HG03025 (cell line): Measurements from ENCODE around the gene PRIMA1.

Experiments
- ATAC-seq: cut with Tn5 transposase; IDR thresholded peaks from one replicate; pipeline ENCODE4 v1.9.1; 2021; ENCODE audit warnings: mild to moderate bottlenecking, moderate library complexity; ENCODE audit not compliant: unreplicated experiment, low FRiP score

PRIMA1 gene

GRCh38 chr14:93734086-93734822 is 54.0 kb downstream of the PRIMA1 start:
- no peak for ATAC-seq

DNA sequence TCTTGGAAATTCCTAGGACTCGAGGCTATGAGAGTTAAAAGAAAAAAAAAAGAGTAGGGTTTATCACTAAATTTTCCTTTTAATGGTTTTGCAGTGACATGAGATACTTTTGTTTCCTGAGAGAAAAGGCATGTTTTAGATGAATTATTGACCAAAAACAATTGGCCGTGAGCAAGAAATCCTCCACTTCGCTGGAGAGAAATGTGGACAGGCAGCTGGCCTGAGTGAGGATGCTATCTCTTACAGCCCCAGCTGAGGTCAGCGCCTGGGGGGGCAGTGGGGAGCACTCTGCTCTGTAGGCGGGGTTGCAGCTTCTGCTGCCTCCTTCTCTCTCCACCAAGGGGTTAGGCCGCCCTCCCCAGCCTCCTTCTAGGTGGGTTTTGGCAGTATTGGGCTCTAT is 54.7 kb downstream of the PRIMA1 start:
- no peak for ATAC-seq

DNA sequence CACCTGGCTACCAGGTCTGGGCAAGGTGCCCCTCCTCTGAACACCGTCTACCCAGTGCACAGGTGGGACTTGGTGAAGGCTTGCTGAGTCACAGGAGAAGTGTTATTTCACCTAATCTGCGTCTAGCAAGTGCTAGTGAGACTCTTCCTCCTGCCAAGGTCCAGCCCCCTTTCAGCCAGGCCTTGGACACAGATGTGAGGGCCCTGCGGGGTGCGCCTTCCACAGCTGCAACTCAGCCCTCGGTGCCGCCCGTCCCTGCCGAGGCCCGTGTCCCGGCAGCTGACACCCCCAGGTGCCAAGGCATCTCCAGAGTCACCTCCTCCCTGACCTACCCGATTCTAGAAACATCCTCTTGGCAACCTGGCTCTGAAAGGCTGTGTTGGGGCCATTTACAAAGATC is 55.1 kb downstream of the PRIMA1 start:
- ATAC-seq, result no peak

DNA sequence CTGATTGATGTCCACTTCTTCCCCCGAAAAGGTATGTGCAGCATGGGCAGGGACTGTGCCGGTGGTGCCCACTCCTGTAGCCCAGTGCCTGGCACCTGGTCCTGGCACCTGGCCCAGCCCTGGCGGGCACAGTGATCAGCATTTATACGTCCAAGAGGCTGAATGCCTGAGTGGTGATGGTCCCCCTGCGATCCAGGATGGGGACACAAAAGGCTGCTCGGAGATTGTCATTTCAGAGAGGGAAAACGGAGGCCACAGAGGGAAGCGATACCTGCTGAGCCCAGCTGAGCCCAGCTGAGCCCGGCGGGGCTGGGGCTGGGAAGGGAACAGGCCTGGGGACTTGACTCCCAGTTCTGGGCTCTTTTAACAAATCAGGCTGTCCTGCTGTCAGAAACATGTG is 55.8 kb downstream of the PRIMA1 start:
- ATAC-seq, result no peak

DNA sequence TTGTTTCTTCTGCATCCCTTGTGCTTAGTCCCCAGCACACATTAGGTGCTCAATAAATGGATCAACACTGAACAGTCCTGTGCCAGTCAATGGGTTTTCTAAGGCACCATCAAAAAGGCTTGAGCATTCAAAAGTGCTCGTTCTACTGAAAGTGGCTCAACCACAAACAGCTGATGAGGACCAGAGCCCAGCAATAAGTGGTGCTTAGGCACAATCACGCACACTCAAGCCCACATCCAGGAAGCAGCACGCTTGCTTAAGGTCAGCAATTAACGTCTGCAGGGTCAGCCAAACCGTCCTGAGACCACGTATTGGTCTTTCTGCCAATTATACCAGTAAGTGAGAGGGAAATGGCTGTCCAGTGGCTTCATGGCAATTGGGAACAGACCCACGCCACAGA is 56.5 kb downstream of the PRIMA1 start:
- no peak for ATAC-seq

GRCh38 chr14:93729993-93730392 is 58.3 kb downstream of the PRIMA1 start:
- no peak for ATAC-seq

DNA sequence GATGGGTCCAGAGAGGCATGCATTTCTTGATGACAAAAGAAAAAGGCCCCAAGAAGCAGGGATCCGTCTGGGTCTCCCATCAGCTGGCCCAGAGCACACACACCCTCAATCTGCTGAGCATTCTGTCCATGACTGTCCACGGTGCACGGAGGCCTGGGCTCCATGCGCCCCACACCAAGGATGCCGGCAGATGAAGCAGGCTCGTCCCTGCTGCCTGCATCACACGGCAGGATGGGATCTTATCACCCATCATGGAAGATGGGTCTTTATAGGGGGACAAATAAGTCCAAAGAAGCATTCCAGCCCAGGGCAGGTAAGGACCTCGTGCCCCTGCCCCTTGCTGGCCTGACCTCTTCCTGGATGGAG is 59.7 kb downstream of the PRIMA1 start:
- ATAC-seq, result no peak

GRCh38 chr14:93727917-93728650 is 60.2 kb downstream of the PRIMA1 start:
- ATAC-seq, result no peak

GRCh38 chr14:93727039-93727740 is 61.1 kb downstream of the PRIMA1 start:
- ATAC-seq, result no peak

DNA sequence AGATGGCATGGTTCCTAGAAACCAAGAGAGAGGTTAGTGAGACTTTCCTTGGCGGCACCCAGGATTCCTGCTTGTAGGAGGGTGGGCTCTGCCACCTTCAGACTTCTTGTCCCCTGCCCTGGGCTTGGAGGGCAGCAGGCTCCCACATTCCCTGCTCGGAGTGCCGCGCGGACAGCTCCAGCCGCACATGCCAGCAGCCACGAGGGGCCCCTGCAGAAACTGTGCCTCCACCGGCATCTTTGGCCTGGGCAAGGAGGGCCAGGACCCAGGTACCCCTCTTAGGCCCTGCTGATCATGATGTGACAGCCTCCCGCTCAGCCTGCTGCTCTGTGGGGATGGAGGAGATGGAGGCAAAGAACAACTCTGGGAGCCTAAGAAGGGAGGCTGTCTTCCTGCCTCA is 62.3 kb downstream of the PRIMA1 start:
- ATAC-seq, result no peak

DNA sequence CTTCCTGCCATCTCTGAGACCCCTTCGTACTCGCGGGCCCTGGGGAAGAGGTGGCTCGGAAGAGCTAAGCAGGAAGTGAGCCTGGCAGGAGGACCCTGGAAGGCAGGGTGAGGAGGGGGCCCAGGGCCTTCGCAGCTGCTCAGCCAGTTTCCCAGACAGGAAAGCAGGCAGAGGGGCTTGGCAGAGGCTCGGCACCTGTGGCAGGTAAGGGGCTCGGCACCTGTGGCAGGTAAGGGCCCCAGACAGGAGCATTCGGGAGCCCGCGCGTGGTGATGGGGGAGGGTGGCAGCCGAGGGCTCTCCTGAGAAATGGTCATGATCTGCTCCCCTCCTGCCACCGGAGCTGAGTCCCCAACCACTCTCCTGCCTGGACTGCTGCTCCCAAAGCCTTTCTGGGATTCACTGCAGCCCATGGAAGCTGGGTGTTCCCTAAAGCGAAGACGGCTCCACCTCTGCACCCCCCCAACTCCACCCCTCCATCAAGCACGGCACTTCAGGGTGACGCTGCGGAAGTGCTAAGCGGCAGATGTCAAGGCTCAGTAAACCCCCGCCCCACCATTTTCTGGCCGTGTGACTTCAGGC is 63.2 kb downstream of the PRIMA1 start:
- ATAC-seq, result no peak

- ATAC-seq, result no peak
Observed at GRCh38 chr14:93723001-93723400, 65.3 kb downstream of the PRIMA1 start.

- no peak for ATAC-seq
Observed at GRCh38 chr14:93720981-93721483, 67.3 kb downstream of the PRIMA1 start.

DNA sequence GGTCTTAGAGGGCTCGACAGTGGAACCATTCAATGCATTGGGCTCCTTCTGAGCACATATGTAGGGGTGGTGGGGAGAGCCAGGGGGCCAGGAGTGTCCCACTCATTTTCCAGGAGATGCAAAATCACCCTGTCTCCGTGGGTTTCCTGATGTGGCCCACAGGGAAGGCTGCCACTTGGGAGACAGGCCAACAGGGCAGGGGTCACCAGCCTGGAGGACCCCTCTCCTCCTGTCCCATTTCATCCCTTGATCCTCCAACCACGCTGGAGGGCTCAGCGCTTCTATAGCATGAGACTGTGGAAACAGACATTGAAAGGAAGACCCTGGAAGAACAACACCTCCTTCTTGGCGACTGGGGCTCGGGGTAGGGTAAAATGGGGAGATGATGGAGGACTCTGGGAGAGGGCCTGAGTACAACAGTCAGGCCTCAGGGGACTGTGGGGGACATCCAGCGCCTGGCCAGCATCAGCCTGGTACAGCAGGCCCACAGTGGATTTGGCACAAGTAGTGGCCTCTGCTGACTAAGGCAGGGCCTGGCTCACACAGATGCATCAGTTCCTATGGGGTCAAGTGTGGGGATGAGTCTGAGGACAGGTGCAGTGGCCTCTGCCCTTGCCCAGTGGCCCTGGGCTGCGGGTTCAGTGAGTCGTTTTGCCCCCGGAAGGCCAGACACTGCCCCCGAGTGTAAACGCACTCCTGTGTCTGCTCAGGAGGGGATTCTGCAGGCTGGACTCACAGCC is 68.0 kb downstream of the PRIMA1 start:
- ATAC-seq, result no peak

DNA sequence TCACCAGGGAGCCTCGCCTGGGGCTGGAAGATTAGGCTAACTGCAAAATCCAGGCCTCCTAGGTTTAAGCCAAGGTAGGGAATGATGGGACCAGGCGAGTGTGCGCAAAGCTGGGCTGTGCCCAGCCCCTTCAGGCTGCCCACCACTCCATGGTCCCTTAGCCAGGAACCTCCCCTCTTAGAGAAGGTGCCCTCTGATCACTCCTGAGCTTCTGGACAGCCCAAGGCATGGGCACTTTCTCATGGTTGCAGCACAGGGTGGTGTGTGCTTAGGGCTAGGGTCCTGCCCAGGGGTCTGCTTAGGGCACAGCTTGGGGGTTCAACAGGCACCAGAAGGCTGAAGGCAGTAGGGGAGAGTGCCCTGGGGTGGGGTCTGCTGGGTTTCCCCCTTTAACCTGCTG is 69.0 kb downstream of the PRIMA1 start:
- no peak for ATAC-seq

DNA sequence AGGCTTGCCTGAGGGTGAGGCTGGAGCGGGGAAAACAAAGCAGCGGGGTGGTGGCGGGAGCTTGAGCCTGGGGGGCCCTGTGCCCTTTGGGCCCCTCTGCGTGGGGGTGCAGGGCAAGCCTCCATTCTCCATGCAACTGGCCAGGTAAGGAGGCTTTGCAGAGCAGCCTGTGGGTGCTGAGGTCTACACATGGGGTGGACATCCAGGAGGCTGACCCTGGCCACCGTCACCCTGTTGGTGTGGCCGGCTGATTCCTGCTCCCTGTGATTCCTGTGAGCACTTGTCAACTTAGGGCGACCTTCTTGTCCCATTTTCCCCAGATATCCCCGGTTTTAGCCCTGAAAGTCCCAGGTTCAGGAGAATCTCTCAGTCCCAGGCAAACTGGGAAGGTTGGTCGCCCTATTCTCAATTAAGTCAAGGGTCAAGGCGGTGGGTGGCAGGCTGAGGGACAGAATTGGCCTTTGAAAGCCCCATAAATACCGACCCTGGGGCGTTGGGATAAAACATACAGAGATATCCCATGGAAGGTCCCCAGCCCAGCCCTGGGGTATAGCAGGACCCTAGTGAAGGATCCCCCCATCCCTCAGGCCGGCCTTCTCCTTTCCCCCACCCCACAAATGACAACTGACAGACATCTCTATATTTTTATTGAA is 70.5 kb downstream of the PRIMA1 start:
- no peak for ATAC-seq

- no peak for ATAC-seq
Observed at GRCh38 chr14:93716746-93717667, 71.3 kb downstream of the PRIMA1 start.

DNA sequence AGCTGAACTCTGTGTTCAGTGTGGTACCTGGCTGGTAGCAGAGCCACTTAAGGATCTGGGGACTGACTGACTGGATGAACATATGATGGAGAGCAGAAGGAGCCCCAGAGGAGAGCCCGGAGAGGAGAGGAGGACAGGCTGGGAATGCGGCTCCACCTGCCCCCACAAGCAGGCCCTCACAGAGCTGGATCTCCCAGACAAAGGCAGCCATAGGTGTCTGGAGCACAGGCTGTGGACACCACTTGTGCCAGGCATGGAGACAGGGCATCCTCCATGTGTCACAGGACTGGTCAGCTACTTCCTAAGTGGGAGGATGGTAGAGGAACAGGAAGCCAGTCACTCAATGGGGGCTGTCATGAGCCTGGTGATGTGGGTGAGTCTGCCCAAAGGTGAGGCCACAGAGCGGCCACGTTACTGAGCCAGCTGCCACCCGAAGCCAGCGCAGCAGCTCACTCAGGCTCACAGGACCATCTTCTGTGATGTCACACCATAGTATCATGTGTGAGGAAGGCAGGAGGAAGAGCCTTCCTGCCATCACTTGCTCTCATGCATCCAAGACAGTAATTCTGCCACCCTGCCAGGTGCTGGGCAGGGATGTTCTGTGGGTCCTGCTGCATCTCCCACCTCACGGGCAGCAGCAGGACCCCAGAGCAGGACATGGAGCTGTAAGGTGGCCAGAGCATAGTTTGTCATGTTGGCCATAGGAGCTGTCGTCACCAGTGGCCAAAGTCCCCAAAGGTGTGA is 72.1 kb downstream of the PRIMA1 start:
- ATAC-seq, result no peak
